22Rv1 (cell line): ENCODE data around the gene RNF125.

Experiments used
- ZFX ChIP-seq: fragments of 450-650 bp; IDR thresholded peaks from 2 replicates; pipeline ENCODE4 v1.6.1; 2017; ENCODE audit warnings: antibody characterized with exemption, borderline replicate concordance
- TF ChIP-seq, protein P1 (sequence below): fragments of 450-650 bp; IDR thresholded peaks from 2 replicates; pipeline ENCODE4 v1.5.1; 2017; ENCODE audit warnings: mild to moderate bottlenecking

GRCh38 chr18:32122039-32122438, 103.4 kb downstream of the RNF125 start:
- TF ChIP-seq, protein P1, sequence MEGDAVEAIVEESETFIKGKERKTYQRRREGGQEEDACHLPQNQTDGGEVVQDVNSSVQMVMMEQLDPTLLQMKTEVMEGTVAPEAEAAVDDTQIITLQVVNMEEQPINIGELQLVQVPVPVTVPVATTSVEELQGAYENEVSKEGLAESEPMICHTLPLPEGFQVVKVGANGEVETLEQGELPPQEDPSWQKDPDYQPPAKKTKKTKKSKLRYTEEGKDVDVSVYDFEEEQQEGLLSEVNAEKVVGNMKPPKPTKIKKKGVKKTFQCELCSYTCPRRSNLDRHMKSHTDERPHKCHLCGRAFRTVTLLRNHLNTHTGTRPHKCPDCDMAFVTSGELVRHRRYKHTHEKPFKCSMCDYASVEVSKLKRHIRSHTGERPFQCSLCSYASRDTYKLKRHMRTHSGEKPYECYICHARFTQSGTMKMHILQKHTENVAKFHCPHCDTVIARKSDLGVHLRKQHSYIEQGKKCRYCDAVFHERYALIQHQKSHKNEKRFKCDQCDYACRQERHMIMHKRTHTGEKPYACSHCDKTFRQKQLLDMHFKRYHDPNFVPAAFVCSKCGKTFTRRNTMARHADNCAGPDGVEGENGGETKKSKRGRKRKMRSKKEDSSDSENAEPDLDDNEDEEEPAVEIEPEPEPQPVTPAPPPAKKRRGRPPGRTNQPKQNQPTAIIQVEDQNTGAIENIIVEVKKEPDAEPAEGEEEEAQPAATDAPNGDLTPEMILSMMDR: no peak
- TF ChIP-seq ZFX: no peak
